Panc1 (cell line): ENCODE results near the gene GPC6.

Experiments
- CTCF ChIP-seq: fragments of 450-650 bp; IDR thresholded peaks from 2 replicates; pipeline ENCODE4 v1.5.1; 2017; ENCODE audit warnings: mild to moderate bottlenecking
- POLR2AphosphoS5 ChIP-seq: IDR thresholded peaks from 2 replicates; pipeline ENCODE4 v1.6.1; 2012; ENCODE audit warnings: mild to moderate bottlenecking, low read depth, low read length, moderate library complexity
- REST ChIP-seq, 2 experiments: IDR thresholded peaks; 2 replicates each; pipeline ENCODE4 v1.6.1; 2011 to 2012; ENCODE audit warnings: low read depth in 2 of 2, control low read depth in 1 of 2, low read length in 1 of 2, mild to moderate bottlenecking in 1 of 2, moderate library complexity in 1 of 2; ENCODE audit not compliant: insufficient read depth in 1 of 2
- TCF7L2 ChIP-seq: IDR thresholded peaks from 2 replicates; pipeline ENCODE4 v1.6.1; 2011; ENCODE audit warnings: mild to moderate bottlenecking, low read depth, low read length, inconsistent platforms

GRCh38 chr13:93872786-93873347 lies 646.3 kb downstream of the GPC6 start:
- TF ChIP-seq CTCF (no peak), REST (IDR thresholded peaks at IDR 0.05; ENCODE audit: insufficient read depth in 1 of 2, low read depth in 2 of 2, low read length in 1 of 2) (no peak), POLR2AphosphoS5 (no peak), TCF7L2 (no peak)
